Suppressor macrophage treated with lipopolysaccharide for 4 hours (primary cell): ENCODE data around the gene KHK.
"Not testable (repeated sequence)": the region's sequence is repeated elsewhere in the genome, so short reads cannot be mapped to it uniquely, and the experiment has no call there.

Source experiments
- DNase-seq: peaks from one replicate; pipeline ENCODE4 v3.0.0-alpha.2; 2020

KHK gene

GRCh38 chr2:27097341-27097740 is 10.8 kb downstream of the KHK start:
- DNase-seq, result no peak

- DNase-seq, result no peak
These were observed 12.9 kb downstream of the KHK start for GRCh38 chr2:27099334-27099955.

GRCh38 chr2:27100036-27100435 is 13.5 kb downstream of the KHK start:
- DNase-seq, result no peak

- no peak for DNase-seq
These were observed 15.8 kb downstream of the KHK start for GRCh38 chr2:27102329-27102728.

GRCh38 chr2:27105981-27106380 is 19.4 kb downstream of the KHK start:
- DNase-seq, result no peak

GRCh38 chr2:27108221-27108620 is 21.6 kb downstream of the KHK start:
- DNase-seq, result no peak

GRCh38 chr2:27109083-27109482 is 22.5 kb downstream of the KHK start:
- no peak for DNase-seq

DNA sequence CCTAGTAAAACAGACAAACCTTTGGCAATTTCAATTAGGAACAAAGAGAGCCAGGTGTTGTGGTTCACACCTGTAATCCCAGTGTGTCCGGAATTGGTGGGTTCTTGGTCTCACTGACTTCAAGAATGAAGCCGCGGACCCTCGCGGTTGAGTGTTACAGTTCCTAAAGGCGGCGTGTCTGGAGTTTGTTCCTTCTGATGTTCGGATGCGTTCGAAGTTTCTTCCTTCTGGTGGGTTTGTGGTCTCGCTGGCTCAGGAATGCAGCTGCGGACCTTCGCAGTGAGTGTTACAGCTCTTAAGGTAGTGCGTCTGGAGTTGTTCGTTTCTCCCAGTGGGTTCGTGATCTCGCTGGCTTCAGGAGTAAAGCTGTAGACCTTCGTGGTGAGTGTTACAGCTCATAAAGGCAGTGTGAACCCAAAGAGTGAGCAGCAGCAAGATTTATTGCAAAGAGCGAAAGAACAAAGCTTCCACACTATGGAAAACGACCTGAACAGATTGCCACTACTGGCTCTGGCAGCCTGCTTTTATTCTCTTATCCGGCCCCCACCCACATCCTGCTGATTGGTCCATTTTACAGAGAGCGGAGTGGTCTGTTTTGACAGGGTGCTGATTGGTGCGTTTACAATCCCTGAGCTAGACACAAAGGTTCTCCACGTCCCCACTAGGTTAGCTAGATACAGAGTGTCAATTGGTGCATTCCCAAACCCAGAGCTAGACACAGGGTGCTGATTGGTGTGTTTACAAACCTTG is 24.2 kb downstream of the KHK start:
- DNase-seq, result not testable (repeated sequence)

GRCh38 chr2:27111392-27112078 is 25.0 kb downstream of the KHK start:
- DNase-seq, result not testable (repeated sequence)

GRCh38 chr2:27115519-27115918 is 28.9 kb downstream of the KHK start:
- no peak for DNase-seq

DNA sequence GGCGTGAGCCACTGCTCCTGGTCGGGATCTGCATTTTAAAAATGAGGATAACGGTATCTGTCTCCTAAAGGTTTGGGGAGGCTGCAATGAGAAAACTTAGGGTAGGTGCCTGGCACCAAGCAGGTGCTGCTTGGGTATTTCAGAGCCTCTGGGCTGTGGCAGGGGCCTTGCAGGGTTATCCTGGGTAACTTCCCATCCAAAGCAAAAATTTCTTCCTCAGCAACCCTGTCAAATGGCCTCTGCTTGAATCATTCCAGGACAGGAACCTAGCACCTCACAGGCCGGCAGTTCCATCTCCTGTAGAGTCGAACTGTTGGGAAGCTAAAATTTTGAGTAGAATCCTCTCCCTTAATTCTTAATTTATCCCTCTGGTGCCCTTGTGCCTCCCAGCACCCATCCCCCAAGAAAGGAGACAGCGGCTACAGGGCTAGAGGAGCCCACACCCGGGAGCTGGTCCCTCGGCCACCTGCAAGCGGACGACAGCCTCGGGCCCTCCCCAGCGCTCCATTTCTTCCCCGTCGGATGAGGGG is 31.5 kb downstream of the KHK start:
- no peak for DNase-seq

DNA sequence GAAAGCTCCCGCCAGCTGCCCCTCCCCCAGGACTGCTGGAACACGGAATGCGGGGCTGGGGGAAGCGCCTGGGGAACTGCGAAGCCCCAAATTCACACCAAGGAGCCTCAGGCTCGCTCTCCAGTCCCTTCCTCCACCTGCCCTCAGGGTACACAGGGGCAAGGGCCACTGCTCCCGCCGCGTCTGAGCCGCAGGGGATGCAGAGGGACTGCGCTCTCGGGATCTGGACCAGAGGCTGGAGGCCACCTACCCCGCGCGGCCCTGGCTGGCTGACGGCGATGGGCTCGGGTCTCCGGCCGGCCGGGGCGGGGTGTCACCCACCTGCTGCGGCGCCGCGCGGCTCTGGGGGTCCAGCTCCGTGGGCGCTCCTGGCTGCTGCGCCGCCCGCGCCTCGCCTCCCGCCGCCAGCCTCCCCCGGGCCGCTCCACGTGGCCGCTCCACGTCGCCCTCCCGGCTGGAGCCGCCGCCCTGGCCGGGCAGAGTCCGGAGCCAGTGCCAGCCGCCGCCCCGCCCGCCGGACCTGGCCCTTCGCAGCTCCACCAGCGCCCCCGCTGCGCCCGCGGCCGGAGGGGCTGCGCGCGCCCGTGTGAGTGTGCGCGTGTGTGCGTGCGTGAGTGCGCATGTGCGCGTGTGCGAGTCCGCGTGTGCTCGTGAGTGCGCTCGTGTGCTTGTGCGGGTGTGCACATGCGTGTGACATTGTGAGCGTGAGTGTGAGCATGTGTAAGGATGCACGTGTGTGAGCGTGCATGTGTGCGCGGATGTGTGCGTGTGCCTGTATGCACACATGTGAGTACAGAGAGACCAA is 32.2 kb downstream of the KHK start, which contains the start of gene CGREF1:
Gene CGREF1, minus strand, starts transcription at position 604 of the 805 bp plus-strand sequence. CDS start 14,762 bp downstream, outside the sequence.
- no peak for DNase-seq

DNA sequence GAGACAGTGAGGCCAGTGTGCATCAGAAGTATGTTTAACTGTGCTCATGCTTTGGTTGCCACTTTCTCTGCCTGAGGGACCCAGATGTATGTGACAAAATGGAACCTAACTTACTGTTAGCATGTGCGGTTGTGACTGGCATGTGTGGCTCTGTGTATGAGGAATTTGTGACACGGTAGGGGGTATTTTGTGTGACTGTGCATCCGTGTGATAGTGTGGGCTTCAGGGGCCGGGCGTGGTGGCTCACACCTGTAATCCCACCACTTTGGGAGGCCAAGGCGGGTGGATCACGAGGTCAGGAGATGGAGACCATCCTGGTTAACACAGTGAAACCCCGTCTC is 32.7 kb downstream of the KHK start:
- not testable (repeated sequence) for DNase-seq

GRCh38 chr2:27121906-27122305 is 35.3 kb downstream of the KHK start:
- DNase-seq, result no peak

DNA sequence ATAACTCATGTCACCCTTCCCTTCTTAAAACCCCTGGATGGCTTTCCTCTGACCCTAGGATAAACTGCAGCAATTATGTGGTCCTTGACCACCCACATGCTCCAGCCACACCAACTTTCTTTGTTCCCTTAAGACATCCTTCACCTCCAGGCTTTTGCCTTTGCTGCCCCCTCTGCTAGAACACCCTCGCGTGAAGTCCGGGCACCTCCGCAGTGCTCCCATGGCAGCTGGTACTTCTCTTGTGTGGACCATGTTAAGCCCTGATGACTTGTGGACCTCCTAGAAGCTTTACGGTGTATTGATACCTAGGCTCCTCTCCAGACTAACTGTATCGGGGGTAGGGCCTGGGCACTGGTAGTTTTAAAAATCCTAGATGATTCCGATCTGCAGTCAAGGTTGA is 36.2 kb downstream of the KHK start:
- DNase-seq, result no peak

GRCh38 chr2:27123302-27124150 is 37.0 kb downstream of the KHK start, which contains the start of gene ABHD1:
Gene ABHD1 (plus strand): TSS chr2:27123815. CDS start chr2:27123949, 134 bp downstream.
- peak; percentile 43 for DNase-seq

- no peak for DNase-seq
These were observed 38.5 kb downstream of the KHK start for GRCh38 chr2:27125104-27125503.

GRCh38 chr2:27126252-27126710 is 39.7 kb downstream of the KHK start:
- no peak for DNase-seq

- no peak for DNase-seq
These were observed 41.5 kb downstream of the KHK start for GRCh38 chr2:27127883-27128667.

GRCh38 chr2:27128668-27129571 is 42.3 kb downstream of the KHK start:
- no peak for DNase-seq
